GM10266 (cell line): ENCODE measurements around the gene CAMK2A.

ENCODE experiments used
- DNase-seq: peaks from one replicate; pipeline ENCODE4 v3.0.0; 2012; ENCODE audit errors: extremely low spot score
- CTCF ChIP-seq: IDR thresholded peaks from 2 replicates; pipeline ENCODE4 v1.5.1; 2012; ENCODE audit warnings: mild to moderate bottlenecking, low read depth; ENCODE audit not compliant: control insufficient read depth, insufficient read depth; ENCODE audit errors: missing control alignments

CAMK2A gene

GRCh38 chr5:150247726-150248125, 41.8 kb downstream of the CAMK2A start:
- TF ChIP-seq CTCF = no peak
- no peak for DNase-seq

GRCh38 chr5:150246835-150247234, 42.7 kb downstream of the CAMK2A start:
- no peak for DNase-seq
- no peak for TF ChIP-seq CTCF

- DNase-seq = no peak
- TF ChIP-seq CTCF = no peak
Measured at GRCh38 chr5:150246429-150246828, 43.1 kb downstream of the CAMK2A start.

GRCh38 chr5:150245808-150246207, 43.8 kb downstream of the CAMK2A start:
- no peak for TF ChIP-seq CTCF
- DNase-seq = no peak

- no peak for TF ChIP-seq CTCF
- no peak for DNase-seq
Measured at GRCh38 chr5:150245111-150245789, 44.3 kb downstream of the CAMK2A start.

GRCh38 chr5:150244209-150244608, 45.4 kb downstream of the CAMK2A start:
- no peak for DNase-seq
- no peak for TF ChIP-seq CTCF

GRCh38 chr5:150243590-150243989, 46.0 kb downstream of the CAMK2A start:
- no peak for TF ChIP-seq CTCF
- no peak for DNase-seq
